Sigmoid colon (tissue), 7 donors: ENCODE data around the gene AHCY. TPM values are rescaled to one million over a fixed set of nuclear protein-coding genes. Genes with fewer than 3 reads are reported as not detected.
"Not testable (repeated sequence)": the region's sequence is repeated elsewhere in the genome, so short reads cannot be mapped to it uniquely, and the experiment has no call there.

ENCODE experiments used
- DNase-seq: peaks from one replicate; pipeline ENCODE4 v3.0.0-alpha.2; 2019
- H3K27ac ChIP-seq, 4 donors: fragments of 200-600 bp; sonication (generic); one replicate each; pipeline ENCODE4 v1.5.1; 2016 to 2019; ENCODE audit warnings: mild to moderate bottlenecking in 1 of 4
- H3K27me3 ChIP-seq, 3 donors: fragments of 200-600 bp; sonication (generic); one replicate each; pipeline ENCODE4 v1.5.1; 2019; ENCODE audit warnings: mild to moderate bottlenecking in 1 of 3
- H3K36me3 ChIP-seq, 4 donors: fragments of 200-600 bp; sonication (generic); one replicate each; pipeline ENCODE4 v1.5.1; 2016 to 2019
- H3K4me1 ChIP-seq, 4 donors: fragments of 200-600 bp; sonication (generic); one replicate each; pipeline ENCODE4 v1.5.1; 2017 to 2019
- H3K4me3 ChIP-seq, 4 donors: fragments of 200-600 bp; sonication (generic); one replicate each; pipeline ENCODE4 v1.5.1; 2017 to 2019; ENCODE audit warnings: mild to moderate bottlenecking in 2 of 4, moderate library complexity in 1 of 4
- H3K9me3 ChIP-seq, 4 donors: fragments of 200-600 bp in 3 of 4; sonication (generic) in 3 of 4; one replicate each; pipeline versions ENCODE4 v1.5.1 to v1.6.1; 2013 to 2019
- EP300 ChIP-seq, 4 donors: sonication (generic); formaldehyde crosslinking; IDR thresholded peaks; one replicate each; pipeline ENCODE4 v1.6.1; 2017; ENCODE audit warnings: antibody characterized with exemption in 4 of 4
- POLR2A ChIP-seq, 2 donors: fragments of 450-650 bp; IDR thresholded peaks; one replicate each; pipeline ENCODE4 v1.6.1; 2016; ENCODE audit warnings: antibody characterized with exemption in 2 of 2, mild to moderate bottlenecking in 2 of 2, moderate library complexity in 2 of 2
- POLR2AphosphoS5 ChIP-seq, 4 donors: sonication (generic); formaldehyde crosslinking; IDR thresholded peaks; one replicate each; pipeline ENCODE4 v1.6.1; 2017; ENCODE audit warnings: antibody characterized with exemption in 4 of 4
- WGBS, 2 donors: extraction: QIAGEN DNeasy Blood & Tissue Kit; methylation state at CpG; one replicate each; pipeline ENCODE4 v1.1.7; 2013; 5-methylcytosine and 5-hydroxymethylcytosine counted together
- intact Hi-C: fragments of 100-400 bp; cut with DNase I; formaldehyde crosslinking; loops from one replicate; pipeline ENCODE4 v1.15.1; 2023
- polyA plus RNA-seq, 3 donors: library from polyadenylated mRNA; stranded (reverse); fragments of 200-250 nt; gene quantifications; one replicate each; pipeline ENCODE4 v1.2.3, GENCODE V29; 2013
- total RNA-seq, 4 donors: library from RNA; depleted of rRNA; stranded (reverse); fragments of >200 nt; gene quantifications; one replicate each; pipeline ENCODE4 v1.1.0, GENCODE V29; 2016
- TF ChIP-seq, protein P1 (sequence below), 4 experiments: fragments of 450-650 bp in 3 of 4; fragments of 200-600 bp in 1 of 4; IDR thresholded peaks; one replicate each; pipeline ENCODE4 v1.5.1; 2016 to 2019; ENCODE audit warnings: antibody characterized with exemption in 4 of 4, mild to moderate bottlenecking in 3 of 4, moderate library complexity in 2 of 4
- donor health status: healthy with polysubstance abuse.
- donor health status: Bipolar disorder and iron deficiency.
- donor health status: healthy.

The AHCY gene
- total and polyA plus RNA-seq, 7 donors, result 74.5 to 106 (median 79.6) TPM

DNA sequence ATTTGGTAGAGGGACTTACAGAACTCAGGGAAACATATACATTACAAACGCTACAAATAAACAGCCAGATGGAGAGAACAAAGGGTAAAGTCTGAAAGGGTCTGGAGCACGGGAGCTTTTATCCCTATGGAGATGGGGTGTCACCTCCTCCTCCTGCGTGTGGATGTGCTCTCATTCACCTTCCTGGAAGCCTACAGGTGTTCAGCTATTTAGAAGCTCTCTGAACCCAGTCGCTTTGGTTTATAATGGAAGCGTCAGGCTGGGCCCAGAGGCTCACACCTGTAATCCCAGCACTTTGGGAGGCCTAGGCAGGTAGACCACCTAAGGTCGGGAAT, 42.2 kb upstream of the AHCY start:
- TF ChIP-seq POLR2AphosphoS5 (IDR thresholded peaks at IDR 0.05), result no peak
- TF ChIP-seq, protein P1, sequence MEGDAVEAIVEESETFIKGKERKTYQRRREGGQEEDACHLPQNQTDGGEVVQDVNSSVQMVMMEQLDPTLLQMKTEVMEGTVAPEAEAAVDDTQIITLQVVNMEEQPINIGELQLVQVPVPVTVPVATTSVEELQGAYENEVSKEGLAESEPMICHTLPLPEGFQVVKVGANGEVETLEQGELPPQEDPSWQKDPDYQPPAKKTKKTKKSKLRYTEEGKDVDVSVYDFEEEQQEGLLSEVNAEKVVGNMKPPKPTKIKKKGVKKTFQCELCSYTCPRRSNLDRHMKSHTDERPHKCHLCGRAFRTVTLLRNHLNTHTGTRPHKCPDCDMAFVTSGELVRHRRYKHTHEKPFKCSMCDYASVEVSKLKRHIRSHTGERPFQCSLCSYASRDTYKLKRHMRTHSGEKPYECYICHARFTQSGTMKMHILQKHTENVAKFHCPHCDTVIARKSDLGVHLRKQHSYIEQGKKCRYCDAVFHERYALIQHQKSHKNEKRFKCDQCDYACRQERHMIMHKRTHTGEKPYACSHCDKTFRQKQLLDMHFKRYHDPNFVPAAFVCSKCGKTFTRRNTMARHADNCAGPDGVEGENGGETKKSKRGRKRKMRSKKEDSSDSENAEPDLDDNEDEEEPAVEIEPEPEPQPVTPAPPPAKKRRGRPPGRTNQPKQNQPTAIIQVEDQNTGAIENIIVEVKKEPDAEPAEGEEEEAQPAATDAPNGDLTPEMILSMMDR (IDR thresholded peaks at IDR 0.05), result no peak
- TF ChIP-seq POLR2A (IDR thresholded peaks at IDR 0.05), result no peak
- no peak for TF ChIP-seq EP300 (IDR thresholded peaks at IDR 0.05)
- no peaks in the 10 kb centered on the region for H3K27me3 ChIP-seq
- H3K27ac ChIP-seq, result no peak overlapping the region
- intact Hi-C loops, result no loop called here
- no peak for DNase-seq
- no peaks in the 10 kb centered on the region for H3K36me3 ChIP-seq
- no peaks in the 10 kb centered on the region for H3K9me3 ChIP-seq
- no peaks in the 10 kb centered on the region for H3K4me1 ChIP-seq
- no peak overlapping the region for H3K4me3 ChIP-seq
- 39 to 72% methylated on average over 6 of the region's 6 CpGs for WGBS, 2 donors

DNA sequence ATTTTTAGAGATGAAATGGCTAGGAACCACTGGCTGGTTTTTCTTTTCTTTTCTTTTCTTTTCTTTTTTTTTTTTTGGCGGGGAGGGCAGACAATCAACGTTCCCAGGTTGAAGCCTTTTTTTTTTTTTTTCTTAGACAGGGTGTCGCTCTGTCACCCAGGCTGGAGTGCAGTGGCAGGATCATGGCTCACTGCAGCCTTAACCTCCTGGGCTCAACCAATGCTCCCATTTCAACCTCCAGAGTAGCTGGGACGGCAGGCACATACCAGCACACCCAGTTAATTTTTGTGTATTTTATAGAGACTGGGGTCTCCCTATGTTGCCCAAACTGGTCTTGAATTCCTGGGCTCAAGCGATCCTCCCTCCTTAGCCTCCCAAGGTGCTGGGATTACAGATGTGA, 41.1 kb upstream of the AHCY start:
- no peak overlapping the region for H3K4me3 ChIP-seq
- H3K36me3 ChIP-seq, result no peaks in the 10 kb centered on the region
- no peak overlapping the region for H3K27ac ChIP-seq
- no peaks in the 10 kb centered on the region for H3K4me1 ChIP-seq
- WGBS, 2 donors, result 51 to 79% methylated on average over 5 of the region's 5 CpGs
- no peak for DNase-seq
- H3K9me3 ChIP-seq, result no peaks in the 10 kb centered on the region
- H3K27me3 ChIP-seq, result no peaks in the 10 kb centered on the region
- TF ChIP-seq, protein P1 (IDR thresholded peaks at IDR 0.05), result no peak
- TF ChIP-seq POLR2A (IDR thresholded peaks at IDR 0.05) (no peak), POLR2AphosphoS5 (IDR thresholded peaks at IDR 0.05) (no peak), EP300 (IDR thresholded peaks at IDR 0.05) (no peak)
- intact Hi-C loops, result no loop called here

DNA sequence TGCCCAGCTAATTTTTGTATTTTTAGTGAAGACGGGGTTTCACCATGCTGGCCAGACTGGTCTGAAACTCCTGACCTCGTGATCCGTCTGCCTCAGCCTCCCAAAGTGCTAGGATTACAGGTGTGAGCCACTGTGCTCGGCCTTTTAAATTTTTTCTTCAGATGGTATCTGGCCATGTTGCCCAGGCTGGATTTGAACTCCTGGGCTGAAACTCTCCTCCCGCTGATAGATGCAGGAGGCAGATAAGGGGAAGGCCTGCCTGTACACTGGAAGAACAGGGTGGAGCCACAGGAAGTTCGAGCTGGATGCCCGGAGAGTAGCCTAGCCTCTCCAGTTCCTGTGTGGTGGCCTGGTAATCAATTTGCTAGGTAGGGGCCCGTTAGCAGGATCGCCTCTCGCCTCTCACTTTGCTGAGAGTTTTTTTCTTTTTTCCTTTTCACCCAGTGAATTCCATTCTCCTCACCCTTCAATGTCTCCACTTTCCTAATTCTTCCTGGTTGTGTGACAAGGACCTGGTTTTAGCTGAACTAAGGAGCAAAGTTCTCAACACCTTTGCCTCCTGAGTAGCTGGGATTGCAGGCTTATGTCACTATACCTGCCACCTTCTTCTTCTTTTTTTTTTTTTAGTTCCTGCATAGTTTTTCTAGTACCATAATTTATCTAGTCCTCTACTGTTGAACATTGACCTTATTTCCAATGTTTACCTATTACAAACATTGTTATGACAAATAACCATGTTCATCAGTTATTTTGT, 40.5 kb upstream of the AHCY start:
- WGBS, 2 donors, result 56 to 80% methylated on average over 10 of the region's 10 CpGs
- H3K4me1 ChIP-seq, result no peaks in the 10 kb centered on the region
- H3K36me3 ChIP-seq, result no peaks in the 10 kb centered on the region
- no peaks in the 10 kb centered on the region for H3K9me3 ChIP-seq
- no peaks in the 10 kb centered on the region for H3K27me3 ChIP-seq
- DNase-seq, result no peak
- intact Hi-C loops, result no loop called here
- H3K27ac ChIP-seq, result no peak overlapping the region
- no peak overlapping the region for H3K4me3 ChIP-seq
- no peak for TF ChIP-seq POLR2AphosphoS5 (IDR thresholded peaks at IDR 0.05)
- TF ChIP-seq EP300 (IDR thresholded peaks at IDR 0.05), result no peak
- TF ChIP-seq POLR2A (IDR thresholded peaks at IDR 0.05), result no peak
- TF ChIP-seq, protein P1 (IDR thresholded peaks at IDR 0.05), result no peak

DNA sequence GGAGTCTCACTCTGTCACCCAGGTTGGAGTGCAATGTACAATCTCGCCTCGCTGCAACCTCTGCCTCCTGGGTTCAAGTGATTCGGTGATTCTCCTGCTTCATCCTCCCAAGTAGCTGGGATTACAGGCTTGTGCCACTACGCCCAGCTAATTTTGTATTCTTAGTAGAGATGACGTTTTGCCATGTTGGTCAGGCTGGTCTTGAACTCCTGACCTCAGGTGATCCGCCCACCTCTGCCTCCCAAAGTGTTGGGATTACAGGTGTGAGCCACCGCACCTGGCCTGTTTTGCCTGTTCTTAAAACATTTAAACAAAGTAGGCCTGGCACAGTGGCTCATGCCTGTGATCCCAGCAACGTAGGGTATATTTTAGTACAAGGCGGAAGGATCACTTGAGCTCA, 38.0 kb upstream of the AHCY start:
- H3K4me3 ChIP-seq, DNase-seq, H3K27me3 ChIP-seq, H3K27ac ChIP-seq, H3K36me3 ChIP-seq, H3K4me1 ChIP-seq, H3K9me3 ChIP-seq, intact Hi-C loops: not testable (repeated sequence)
- 93 to 95% methylated on average over 9 of the region's 9 CpGs for WGBS, 2 donors

DNA sequence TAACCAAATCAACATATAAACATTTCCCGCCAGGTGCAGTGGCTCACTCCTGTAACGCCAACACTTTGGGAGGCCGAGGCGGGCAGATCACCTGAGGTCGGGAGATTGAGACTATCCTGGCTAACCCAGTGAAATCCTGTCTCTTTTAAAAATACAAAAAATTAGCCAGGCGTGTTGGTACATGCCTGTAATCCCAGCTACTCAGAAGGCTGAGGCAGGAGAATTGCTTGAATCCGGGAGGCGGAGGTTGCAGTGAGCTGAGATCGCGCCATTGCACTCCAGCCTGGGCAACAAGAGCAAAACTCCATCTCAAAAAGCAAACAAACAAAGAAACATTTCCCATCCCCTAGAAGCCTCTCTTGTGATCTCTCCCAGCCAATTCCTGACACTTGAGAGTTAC, 37.6 kb upstream of the AHCY start:
- 93% methylated on average over 10 of the region's 10 CpGs for WGBS, 2 donors
- H3K36me3 ChIP-seq, H3K4me1 ChIP-seq, intact Hi-C loops, H3K4me3 ChIP-seq, H3K27ac ChIP-seq, H3K27me3 ChIP-seq, DNase-seq, H3K9me3 ChIP-seq: not testable (repeated sequence)
